Lung (tissue), 12 donors: ENCODE data around the gene ADD2. TPM values are rescaled to one million over a fixed set of nuclear protein-coding genes. Genes with fewer than 3 reads are reported as not detected.
A peak's percentile ranks its signal among the peaks of the same experiment; 100 is the strongest.

Experiments
- ATAC-seq: fragments of 200-7000 bp; cut with Tn5 transposase; one replicate; pipeline ENCODE4 v1.9.1; 2020; ENCODE audit warnings: moderate number of reproducible peaks; ENCODE audit not compliant: insufficient read depth, low FRiP score
- DNase-seq, 3 donors: peaks; one replicate each; pipeline ENCODE4 v3.0.0-alpha.2; 2013 to 2017
- H3K27ac ChIP-seq, 2 donors: one replicate each; pipeline ENCODE4 v1.5.1; 2013; ENCODE audit warnings: mild to moderate bottlenecking in 2 of 2, moderate library complexity in 2 of 2, control low read depth in 1 of 2, inconsistent platforms in 1 of 2, low read depth in 1 of 2, low read length in 1 of 2
- H3K27me3 ChIP-seq, 3 donors: one replicate each; pipeline ENCODE4 v1.5.1; 2013; ENCODE audit warnings: low read length in 2 of 3; ENCODE audit not compliant: control insufficient read depth in 3 of 3, insufficient read depth in 3 of 3
- H3K36me3 ChIP-seq, 4 donors: one replicate each; pipeline ENCODE4 v1.5.1; 2013; ENCODE audit warnings: low read length in 4 of 4, mild to moderate bottlenecking in 1 of 4, moderate library complexity in 1 of 4; ENCODE audit not compliant: control insufficient read depth in 4 of 4, insufficient read depth in 4 of 4
- H3K4me1 ChIP-seq, 5 donors: one replicate each; pipeline ENCODE4 v1.5.1; 2013; ENCODE audit warnings: low read length in 5 of 5, mild to moderate bottlenecking in 2 of 5, moderate library complexity in 1 of 5; ENCODE audit not compliant: control insufficient read depth in 5 of 5, insufficient read depth in 5 of 5
- H3K4me3 ChIP-seq: one replicate; pipeline ENCODE4 v1.5.1; 2013; ENCODE audit warnings: mild to moderate bottlenecking, control low read depth, moderate library complexity
- H3K9ac ChIP-seq, 2 donors: one replicate each; pipeline ENCODE4 v1.5.1; 2013; ENCODE audit warnings: low read length in 2 of 2, control low read depth in 1 of 2; ENCODE audit not compliant: insufficient read depth in 1 of 2
- H3K9me3 ChIP-seq, 4 donors: one replicate each; pipeline ENCODE4 v1.5.1; 2013; ENCODE audit warnings: low read length in 3 of 4, mild to moderate bottlenecking in 1 of 4, moderate library complexity in 1 of 4; ENCODE audit not compliant: control insufficient read depth in 4 of 4, insufficient read depth in 3 of 4
- WGBS, 2 donors: extraction: QIAGEN DNeasy Blood & Tissue Kit; methylation state at CpG; one replicate each; pipeline ENCODE4 v1.1.7; 2013; 5-methylcytosine and 5-hydroxymethylcytosine counted together
- polyA plus RNA-seq, 2 donors: library from polyadenylated mRNA; stranded (reverse); fragments of 200-250 nt; gene quantifications; one replicate each; pipeline ENCODE4 v1.2.1, GENCODE V29; 2013
- total RNA-seq, 2 donors: library from RNA; depleted of rRNA in 1 of 2; stranded (reverse); fragments of >200 nt in 1 of 2; gene quantifications; one replicate each; pipeline ENCODE4 v1.2.1, GENCODE V29; 2014 to 2021
- TF ChIP-seq, protein P1 (sequence below): IDR thresholded peaks from 2 replicates; pipeline ENCODE4 v1.5.1; 2012; ENCODE audit warnings: mild to moderate bottlenecking; ENCODE audit errors: control extremely low read depth, extremely low read depth
- donor health status: control.
- donor health status: control.
- donor health status: Bipolar disorder and iron deficiency.
- donor health status: healthy.
- donor health status: DM: yes; HTN: yes; CAD: no.

ADD2 gene
- total and polyA plus RNA-seq, 4 donors = 0.35 to 5.9 (median 1.8) TPM

DNA sequence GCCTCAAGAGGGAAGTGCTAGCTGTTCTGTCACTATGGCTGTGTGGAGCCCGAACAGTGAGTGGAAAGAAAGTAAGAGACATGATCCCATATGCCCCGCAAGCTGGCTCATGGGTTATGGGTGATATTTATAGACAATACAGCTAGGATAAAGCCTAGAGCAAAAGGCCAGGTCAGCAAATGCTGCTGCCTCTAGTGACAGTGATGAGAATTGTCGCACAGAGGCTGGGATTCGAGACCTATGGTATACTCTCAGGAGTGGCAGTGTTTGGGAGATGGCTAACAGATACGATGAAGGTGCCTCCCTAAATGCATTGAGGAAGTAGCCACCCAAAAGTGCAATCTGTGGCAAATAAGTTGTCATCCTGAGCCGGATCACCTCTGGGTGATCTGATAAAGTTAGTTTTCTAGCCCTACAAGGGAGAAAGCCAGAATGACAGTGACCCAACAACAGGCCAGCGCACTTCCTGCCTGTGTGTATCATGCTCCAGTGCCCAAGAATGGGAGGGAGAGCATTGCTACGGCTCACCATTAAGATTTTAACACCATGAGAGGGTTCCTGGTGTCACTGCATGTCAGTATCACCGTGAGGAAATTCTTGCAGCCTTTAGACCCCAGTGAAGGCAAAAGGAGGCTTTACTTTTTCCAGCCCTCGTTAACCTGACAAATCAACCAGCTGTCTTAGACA is 122.1 kb downstream of the ADD2 start:
- no peaks in the 10 kb centered on the region for H3K4me1 ChIP-seq
- H3K36me3 ChIP-seq = no peaks in the 10 kb centered on the region
- DNase-seq (no peak), ATAC-seq (no peak)
- no peaks in the 10 kb centered on the region for H3K9me3 ChIP-seq
- TF ChIP-seq, protein P1, sequence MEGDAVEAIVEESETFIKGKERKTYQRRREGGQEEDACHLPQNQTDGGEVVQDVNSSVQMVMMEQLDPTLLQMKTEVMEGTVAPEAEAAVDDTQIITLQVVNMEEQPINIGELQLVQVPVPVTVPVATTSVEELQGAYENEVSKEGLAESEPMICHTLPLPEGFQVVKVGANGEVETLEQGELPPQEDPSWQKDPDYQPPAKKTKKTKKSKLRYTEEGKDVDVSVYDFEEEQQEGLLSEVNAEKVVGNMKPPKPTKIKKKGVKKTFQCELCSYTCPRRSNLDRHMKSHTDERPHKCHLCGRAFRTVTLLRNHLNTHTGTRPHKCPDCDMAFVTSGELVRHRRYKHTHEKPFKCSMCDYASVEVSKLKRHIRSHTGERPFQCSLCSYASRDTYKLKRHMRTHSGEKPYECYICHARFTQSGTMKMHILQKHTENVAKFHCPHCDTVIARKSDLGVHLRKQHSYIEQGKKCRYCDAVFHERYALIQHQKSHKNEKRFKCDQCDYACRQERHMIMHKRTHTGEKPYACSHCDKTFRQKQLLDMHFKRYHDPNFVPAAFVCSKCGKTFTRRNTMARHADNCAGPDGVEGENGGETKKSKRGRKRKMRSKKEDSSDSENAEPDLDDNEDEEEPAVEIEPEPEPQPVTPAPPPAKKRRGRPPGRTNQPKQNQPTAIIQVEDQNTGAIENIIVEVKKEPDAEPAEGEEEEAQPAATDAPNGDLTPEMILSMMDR = no peak
- H3K27ac ChIP-seq = no peak overlapping the region
- H3K9ac ChIP-seq = no peak overlapping the region
- H3K27me3 ChIP-seq = peaks cover 0 to under 1% (median 0%) of the 10 kb centered on the region in 3 donors
- 61 to 69% methylated on average over 10 of the region's 10 CpGs for WGBS, 2 donors
- H3K4me3 ChIP-seq = no peak overlapping the region

DNA sequence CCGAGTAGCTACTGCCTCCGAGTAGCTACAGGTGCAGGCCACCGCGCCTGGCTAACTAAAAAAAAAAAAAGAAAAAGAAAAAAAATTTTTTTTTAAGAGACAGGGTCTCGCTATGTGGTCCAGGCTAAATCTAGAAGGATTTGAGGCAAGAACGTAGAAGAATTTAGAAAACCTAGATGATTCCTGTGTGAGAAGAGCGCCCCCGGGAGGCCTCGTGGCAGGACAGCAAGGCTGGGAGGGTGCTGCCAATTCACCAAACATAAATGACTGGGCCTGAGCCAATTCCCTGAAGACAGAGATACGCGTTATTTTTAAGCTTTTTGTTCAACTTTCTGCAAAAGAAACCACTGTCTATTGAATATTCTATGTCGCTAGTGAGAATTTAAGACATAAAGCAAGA is 124.3 kb downstream of the ADD2 start:
- peak; percentile 22 to 43 (median 24) for DNase-seq
- no peaks in the 10 kb centered on the region for H3K36me3 ChIP-seq
- no peaks in the 10 kb centered on the region for H3K9me3 ChIP-seq
- H3K4me1 ChIP-seq = no peaks in the 10 kb centered on the region
- WGBS, 2 donors = 65 to 79% methylated on average over 12 of the region's 12 CpGs
- no peak overlapping the region for H3K9ac ChIP-seq
- H3K4me3 ChIP-seq = no peak overlapping the region
- H3K27me3 ChIP-seq = peaks cover 0 to 2% (median 0%) of the 10 kb centered on the region in 3 donors
- TF ChIP-seq, protein P1 = no peak
- ATAC-seq = no peak
- no peak overlapping the region for H3K27ac ChIP-seq

DNA sequence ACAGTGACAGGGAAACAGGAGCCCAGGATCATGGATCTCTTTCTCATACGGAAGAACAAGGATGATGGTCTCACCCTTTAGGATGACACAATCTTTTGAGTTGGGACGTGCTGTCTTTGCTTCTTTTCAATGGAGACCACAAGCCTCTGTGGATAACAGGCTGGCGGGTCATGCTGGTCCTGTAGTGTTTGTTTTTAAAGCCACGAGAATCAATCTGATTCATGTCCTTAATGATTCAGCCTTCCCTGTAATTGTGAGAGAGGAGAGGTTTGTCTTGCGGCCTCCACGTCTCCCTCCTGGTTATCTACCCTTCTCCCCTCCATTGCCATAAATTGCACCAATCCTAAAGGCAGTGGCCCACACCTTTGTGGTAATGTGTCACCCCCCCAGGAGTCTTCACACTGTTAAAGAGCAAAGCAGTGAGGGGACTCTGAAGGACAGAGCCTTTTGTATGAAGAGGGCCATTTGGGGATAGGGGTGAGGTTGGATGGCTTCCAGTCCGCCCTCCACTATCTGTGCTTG is 126.7 kb downstream of the ADD2 start:
- no peak overlapping the region for H3K4me3 ChIP-seq
- no peak for DNase-seq
- no peak overlapping the region for H3K9ac ChIP-seq
- TF ChIP-seq, protein P1 = no peak
- H3K27me3 ChIP-seq = peaks cover 0 to 2% (median under 1%) of the 10 kb centered on the region in 3 donors
- H3K4me1 ChIP-seq = no peaks in the 10 kb centered on the region
- H3K36me3 ChIP-seq = no peaks in the 10 kb centered on the region
- no peaks in the 10 kb centered on the region for H3K9me3 ChIP-seq
- 76 to 85% methylated on average over 7 of the region's 7 CpGs for WGBS, 2 donors
- ATAC-seq = no peak
- no peak overlapping the region for H3K27ac ChIP-seq
